Hepatocyte (in vitro differentiated cells): ENCODE measurements around the gene LCN9. TPM values are rescaled to one million over a fixed set of nuclear protein-coding genes. Genes with fewer than 3 reads are reported as not detected.

ENCODE experiments used
- DNase-seq: peaks from one replicate; pipeline ENCODE4 v3.0.0-alpha.2; 2016; ENCODE audit warnings: low spot score
- H2AFZ ChIP-seq: fragments of 200-600 bp; sonication (generic); 2 replicates; pipeline ENCODE4 v1.6.0; 2016; ENCODE audit warnings: antibody characterized with exemption, mild to moderate bottlenecking
- H3K27ac ChIP-seq: fragments of 200-600 bp; sonication (generic); 2 replicates; pipeline ENCODE4 v1.5.1; 2016; ENCODE audit warnings: mild to moderate bottlenecking
- H3K27me3 ChIP-seq: fragments of 200-600 bp; sonication (generic); 2 replicates; pipeline ENCODE4 v1.6.1; 2016
- H3K36me3 ChIP-seq: fragments of 200-600 bp; sonication (generic); replicated peaks from 2 replicates; pipeline ENCODE4 v1.5.1; 2016; ENCODE audit warnings: low read depth; ENCODE audit not compliant: insufficient read depth
- H3K4me1 ChIP-seq: fragments of 200-600 bp; sonication (generic); 2 replicates; pipeline ENCODE4 v1.5.1; 2016; ENCODE audit warnings: mild to moderate bottlenecking, moderate library complexity; ENCODE audit not compliant: insufficient read depth
- H3K4me2 ChIP-seq: fragments of 200-600 bp; sonication (generic); 2 replicates; pipeline ENCODE4 v1.6.0; 2016
- H3K4me3 ChIP-seq: fragments of 200-600 bp; sonication (generic); 2 replicates; pipeline ENCODE4 v1.5.1; 2016; ENCODE audit warnings: mild to moderate bottlenecking
- H3K79me2 ChIP-seq: fragments of 200-600 bp; sonication (generic); 2 replicates; pipeline ENCODE4 v1.6.0; 2017; ENCODE audit warnings: mild to moderate bottlenecking
- H3K9me2 ChIP-seq: fragments of 200-600 bp; sonication (generic); replicated peaks from 2 replicates; pipeline ENCODE4 v1.6.0; 2017; ENCODE audit warnings: mild to moderate bottlenecking; ENCODE audit not compliant: insufficient read depth
- H3K9me3 ChIP-seq: fragments of 200-600 bp; sonication (generic); 2 replicates; pipeline ENCODE4 v1.5.1; 2016; ENCODE audit warnings: low read depth, mild to moderate bottlenecking
- H4K20me1 ChIP-seq: fragments of 200-600 bp; sonication (generic); 2 replicates; pipeline ENCODE4 v1.6.0; 2016; ENCODE audit warnings: mild to moderate bottlenecking; ENCODE audit not compliant: insufficient read depth, poor library complexity, severe bottlenecking
- EZH2 ChIP-seq: fragments of 200-600 bp; sonication (generic); IDR thresholded peaks from 2 replicates; pipeline ENCODE4 v1.6.1; 2016; ENCODE audit warnings: antibody characterized with exemption, mild to moderate bottlenecking, borderline replicate concordance
- EZH2phosphoT487 ChIP-seq: fragments of 200-600 bp; sonication (generic); IDR thresholded peaks from one replicate; pipeline ENCODE4 v1.6.1; 2018; ENCODE audit warnings: antibody characterized with exemption, mild to moderate bottlenecking, low read depth, moderate library complexity; ENCODE audit not compliant: unreplicated experiment, severe bottlenecking
- WGBS: methylation state at CpG from one replicate; pipeline ENCODE4 v1.1.6; 2016; ENCODE audit warnings: low lambda C conversion rate; ENCODE audit errors: missing lambda C conversion rate; 5-methylcytosine and 5-hydroxymethylcytosine counted together
- polyA plus RNA-seq: library from polyadenylated mRNA; unstranded; fragments of >200 nt; fragmentation: Nextera tagmentation; extraction: Ambion mirVana; gene quantifications from 2 replicates; pipeline ENCODE4 v1.2.1, GENCODE V29; 2016
- total RNA-seq: library from RNA; depleted of rRNA; stranded (reverse); fragments of >200 nt; gene quantifications from 2 replicates; pipeline ENCODE4 v1.2.3, GENCODE V29; 2014
- TF ChIP-seq, protein P1 (sequence below): fragments of 200-600 bp; sonication (generic); IDR thresholded peaks from 2 replicates; pipeline ENCODE4 v1.5.1; 2016; ENCODE audit warnings: antibody characterized with exemption, mild to moderate bottlenecking; ENCODE audit not compliant: poor library complexity

The LCN9 gene
- total and polyA plus RNA-seq, 2 experiments from 2014 or later = 2.6 to 13.4 TPM

DNA sequence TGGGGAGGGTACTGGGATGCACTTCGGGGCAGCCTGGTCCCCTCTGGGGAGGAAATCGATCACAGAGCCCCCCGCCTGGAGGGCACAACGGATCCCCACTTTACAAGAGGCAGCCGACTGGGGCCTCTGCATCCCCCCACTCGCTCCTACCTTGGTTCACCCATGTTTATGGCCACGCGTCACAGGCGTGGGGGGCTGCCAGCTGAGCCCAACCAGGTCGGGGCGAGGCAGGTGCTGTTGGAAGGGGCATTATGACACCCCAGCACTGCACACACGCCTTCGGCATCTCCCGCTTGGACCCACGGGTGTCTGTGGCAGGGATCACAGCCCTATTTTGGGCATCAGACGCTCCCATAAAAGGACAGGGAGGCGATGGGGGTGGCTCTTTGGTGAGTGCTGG, 21.6 kb downstream of the LCN9 start:
- H3K27me3 ChIP-seq = no peaks in the 10 kb centered on the region
- H2AFZ ChIP-seq = no peak overlapping the region
- DNase-seq = no peak
- no peaks in the 10 kb centered on the region for H3K4me1 ChIP-seq
- no peak overlapping the region for H3K4me2 ChIP-seq
- TF ChIP-seq, protein P1, sequence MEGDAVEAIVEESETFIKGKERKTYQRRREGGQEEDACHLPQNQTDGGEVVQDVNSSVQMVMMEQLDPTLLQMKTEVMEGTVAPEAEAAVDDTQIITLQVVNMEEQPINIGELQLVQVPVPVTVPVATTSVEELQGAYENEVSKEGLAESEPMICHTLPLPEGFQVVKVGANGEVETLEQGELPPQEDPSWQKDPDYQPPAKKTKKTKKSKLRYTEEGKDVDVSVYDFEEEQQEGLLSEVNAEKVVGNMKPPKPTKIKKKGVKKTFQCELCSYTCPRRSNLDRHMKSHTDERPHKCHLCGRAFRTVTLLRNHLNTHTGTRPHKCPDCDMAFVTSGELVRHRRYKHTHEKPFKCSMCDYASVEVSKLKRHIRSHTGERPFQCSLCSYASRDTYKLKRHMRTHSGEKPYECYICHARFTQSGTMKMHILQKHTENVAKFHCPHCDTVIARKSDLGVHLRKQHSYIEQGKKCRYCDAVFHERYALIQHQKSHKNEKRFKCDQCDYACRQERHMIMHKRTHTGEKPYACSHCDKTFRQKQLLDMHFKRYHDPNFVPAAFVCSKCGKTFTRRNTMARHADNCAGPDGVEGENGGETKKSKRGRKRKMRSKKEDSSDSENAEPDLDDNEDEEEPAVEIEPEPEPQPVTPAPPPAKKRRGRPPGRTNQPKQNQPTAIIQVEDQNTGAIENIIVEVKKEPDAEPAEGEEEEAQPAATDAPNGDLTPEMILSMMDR = no peak
- TF ChIP-seq EZH2 = no peak
- H3K9me3 ChIP-seq = no peaks in the 10 kb centered on the region
- no peaks in the 10 kb centered on the region for H3K9me2 ChIP-seq
- no peak overlapping the region for H3K4me3 ChIP-seq
- 82% methylated on average over 14 of the region's 17 CpGs for WGBS
- no peaks in the 10 kb centered on the region for H3K79me2 ChIP-seq
- H3K27ac ChIP-seq = no peak overlapping the region
- H4K20me1 ChIP-seq = no peaks in the 10 kb centered on the region
- no peaks in the 10 kb centered on the region for H3K36me3 ChIP-seq

GRCh38 chr9:135687216-135687615, 24.1 kb downstream of the LCN9 start:
- no peak overlapping the region for H3K27ac ChIP-seq
- H2AFZ ChIP-seq = no peak overlapping the region
- TF ChIP-seq EZH2phosphoT487 (no peak), EZH2 (no peak)
- TF ChIP-seq, protein P1 = no peak
- no peak overlapping the region for H3K4me2 ChIP-seq
- 96% methylated on average over 14 of the region's 15 CpGs for WGBS
- no peaks in the 10 kb centered on the region for H3K27me3 ChIP-seq
- no peaks in the 10 kb centered on the region for H3K79me2 ChIP-seq
- H3K36me3 ChIP-seq = no peaks in the 10 kb centered on the region
- no peaks in the 10 kb centered on the region for H3K4me1 ChIP-seq
- no peaks in the 10 kb centered on the region for H3K9me3 ChIP-seq
- H3K9me2 ChIP-seq = no peaks in the 10 kb centered on the region
- no peak overlapping the region for H3K4me3 ChIP-seq
- no peak for DNase-seq
- H4K20me1 ChIP-seq = no peaks in the 10 kb centered on the region

DNA sequence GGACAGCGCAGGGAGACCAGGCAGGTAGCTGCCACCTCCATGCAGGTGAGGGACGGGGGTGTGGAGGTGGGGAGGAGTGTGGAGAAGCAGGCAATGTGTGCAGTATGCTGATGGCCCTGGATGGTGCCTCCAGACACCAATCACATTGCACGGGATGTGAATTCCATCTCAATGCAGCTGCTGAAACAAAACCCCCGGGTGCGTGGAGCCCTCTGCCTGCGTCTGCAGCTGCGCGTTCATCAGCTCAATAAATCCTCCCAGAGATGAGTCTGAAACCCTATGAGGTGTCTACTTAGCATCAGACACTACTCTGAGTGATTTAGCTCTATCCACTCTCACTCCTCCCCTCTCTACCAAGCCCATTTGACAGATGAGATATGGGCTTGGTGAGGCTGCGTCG, 25.9 kb downstream of the LCN9 start:
- 92% methylated on average over 10 of the region's 10 CpGs for WGBS
- H3K27me3 ChIP-seq = no peaks in the 10 kb centered on the region
- no peaks in the 10 kb centered on the region for H3K79me2 ChIP-seq
- H3K4me2 ChIP-seq = no peak overlapping the region
- H3K9me3 ChIP-seq = no peaks in the 10 kb centered on the region
- no peak overlapping the region for H3K27ac ChIP-seq
- no peak overlapping the region for H2AFZ ChIP-seq
- H4K20me1 ChIP-seq = no peaks in the 10 kb centered on the region
- no peaks in the 10 kb centered on the region for H3K4me1 ChIP-seq
- no peak for DNase-seq
- no peaks in the 10 kb centered on the region for H3K9me2 ChIP-seq
- H3K4me3 ChIP-seq = no peak overlapping the region
- TF ChIP-seq EZH2phosphoT487 = no peak
- TF ChIP-seq, protein P1 = no peak
- H3K36me3 ChIP-seq = no peaks in the 10 kb centered on the region
